ENCODE data around the gene FBXW7.

Gene FBXW7

DNA sequence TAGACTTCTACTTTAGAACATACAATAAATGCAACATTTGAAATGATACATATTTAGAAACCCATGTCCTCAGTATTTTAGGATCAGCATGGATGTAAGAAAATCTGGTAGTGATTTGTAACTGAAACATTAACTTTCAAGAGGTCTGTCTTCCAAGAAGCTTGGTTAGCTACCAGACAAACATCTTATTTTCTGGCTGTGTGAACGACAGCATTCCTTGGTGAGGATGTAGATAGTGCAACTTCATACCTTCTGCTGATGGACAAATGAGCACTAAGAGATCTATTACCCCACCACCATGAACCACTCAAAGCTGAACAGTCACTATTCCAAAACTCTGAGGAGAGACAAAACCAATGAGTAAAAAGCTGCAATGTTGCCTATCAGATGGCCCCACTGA, 212.7 kb downstream of the FBXW7 start (continued):
- TF ChIP-seq MZF1 (tag by site-specific recombination; IDR thresholded peaks at IDR 0.05; ENCODE audit: borderline replicate concordance): no peak
- TF ChIP-seq ZNF596 (tag by site-specific recombination; IDR thresholded peaks at IDR 0.05): no peak
- TF ChIP-seq ZNF404 (tag by site-specific recombination; IDR thresholded peaks at IDR 0.05): no peak
- TF ChIP-seq ZBTB21 (tag by site-specific recombination; IDR thresholded peaks at IDR 0.05): no peak
- TF ChIP-seq, protein P1, sequence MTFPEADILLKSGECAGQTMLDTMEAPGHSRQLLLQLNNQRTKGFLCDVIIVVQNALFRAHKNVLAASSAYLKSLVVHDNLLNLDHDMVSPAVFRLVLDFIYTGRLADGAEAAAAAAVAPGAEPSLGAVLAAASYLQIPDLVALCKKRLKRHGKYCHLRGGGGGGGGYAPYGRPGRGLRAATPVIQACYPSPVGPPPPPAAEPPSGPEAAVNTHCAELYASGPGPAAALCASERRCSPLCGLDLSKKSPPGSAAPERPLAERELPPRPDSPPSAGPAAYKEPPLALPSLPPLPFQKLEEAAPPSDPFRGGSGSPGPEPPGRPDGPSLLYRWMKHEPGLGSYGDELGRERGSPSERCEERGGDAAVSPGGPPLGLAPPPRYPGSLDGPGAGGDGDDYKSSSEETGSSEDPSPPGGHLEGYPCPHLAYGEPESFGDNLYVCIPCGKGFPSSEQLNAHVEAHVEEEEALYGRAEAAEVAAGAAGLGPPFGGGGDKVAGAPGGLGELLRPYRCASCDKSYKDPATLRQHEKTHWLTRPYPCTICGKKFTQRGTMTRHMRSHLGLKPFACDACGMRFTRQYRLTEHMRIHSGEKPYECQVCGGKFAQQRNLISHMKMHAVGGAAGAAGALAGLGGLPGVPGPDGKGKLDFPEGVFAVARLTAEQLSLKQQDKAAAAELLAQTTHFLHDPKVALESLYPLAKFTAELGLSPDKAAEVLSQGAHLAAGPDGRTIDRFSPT (tag by site-specific recombination; IDR thresholded peaks at IDR 0.05): no peak
- TF ChIP-seq ZNF341 (tag by site-specific recombination; IDR thresholded peaks at IDR 0.05; ENCODE audit: low read depth): no peak

DNA sequence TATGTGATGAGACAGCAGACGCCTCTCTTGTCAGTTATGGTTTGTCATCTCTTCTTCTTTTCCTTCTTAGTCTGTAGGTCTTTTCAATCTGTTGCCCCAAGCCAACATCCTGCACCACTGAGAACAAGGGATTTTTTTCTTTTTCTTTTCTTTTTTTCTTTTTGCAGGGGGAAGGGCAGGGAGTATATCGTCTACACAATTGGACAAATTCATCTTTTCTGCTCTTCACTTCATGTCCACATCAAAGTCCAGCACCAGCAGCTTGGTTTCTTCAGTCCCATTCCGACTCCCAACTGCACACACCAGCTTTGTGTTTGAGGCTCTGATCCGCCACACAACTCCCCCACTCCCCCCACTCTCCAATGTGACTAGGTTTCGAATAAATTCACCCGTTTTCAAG, 213.2 kb downstream of the FBXW7 start:
- Histone ChIP-seq H3K9me3 (ENCODE audit: control insufficient read depth, insufficient read depth, low read depth, low read length) (no peaks in the 10 kb centered on the region), H3K4me3 (ENCODE audit: low read depth, low read length) (no peak overlapping the region), H3K36me3 (ENCODE audit: control insufficient read depth in 2 of 2, insufficient read depth in 1 of 2, low read length in 2 of 2) (peaks cover 0 to 41% of the 10 kb centered on the region in 2 experiments; a peak in 1 of 3 replicates), H3K27ac (ENCODE audit: extremely low read depth, low read depth, low read length) (no peak overlapping the region), H3K4me1 (ENCODE audit: control insufficient read depth, insufficient read depth, low read length) (no peaks in the 10 kb centered on the region)
- ChIA-PET POLR2A (no interaction called here), CTCF (interaction anchor here (0.8 kb wide), 1 partner anchor 277 kb away, joined by 3 read pairs; no protein-coding TSS in a partner anchor)
- TF ChIP-seq ZBTB8A (tag by site-specific recombination; IDR thresholded peaks at IDR 0.05): no peak

DNA sequence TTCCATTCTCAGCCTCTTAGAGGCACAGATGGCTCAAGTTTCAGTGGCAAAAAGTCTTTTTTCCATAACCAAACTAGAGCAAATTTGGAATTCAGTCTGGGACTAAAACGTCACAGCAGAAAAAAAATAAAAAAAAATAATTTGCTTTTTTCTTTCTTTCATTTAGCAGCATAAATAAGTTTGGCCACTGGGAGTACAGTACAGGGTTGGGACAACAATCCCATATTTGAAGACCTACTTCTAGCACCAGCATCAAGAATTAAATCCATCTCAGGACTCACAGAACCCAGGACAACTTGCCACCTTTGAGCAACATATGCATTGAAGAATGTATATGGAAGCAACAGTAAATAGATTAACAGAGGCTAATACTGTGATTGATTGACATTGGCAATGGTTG, 214.0 kb downstream of the FBXW7 start:
- ChIA-PET CTCF (no interaction called here), POLR2A (no interaction called here)
- TF ChIP-seq ZNF350 (tag by site-specific recombination; IDR thresholded peaks at IDR 0.05): no peak
- no peak for TF ChIP-seq HOXA7 (CRISPR knock-in tag; IDR thresholded peaks at IDR 0.05; ENCODE audit: borderline replicate concordance)
- no peak for TF ChIP-seq ZNF37A (tag by site-specific recombination; IDR thresholded peaks at IDR 0.05)
- TF ChIP-seq SALL2 (tag by site-specific recombination; IDR thresholded peaks at IDR 0.05; ENCODE audit: borderline replicate concordance): no peak
- TF ChIP-seq ZNF514 (tag by site-specific recombination; IDR thresholded peaks at IDR 0.05): no peak
- TF ChIP-seq ZNF747 (tag by site-specific recombination; IDR thresholded peaks at IDR 0.05): no peak
- no peak for TF ChIP-seq SETDB1 (IDR thresholded peaks at IDR 0.05; ENCODE audit: insufficient read length, low read length)
- TF ChIP-seq ZNF24 (tag by site-specific recombination; IDR thresholded peaks at IDR 0.05): no peak
- TF ChIP-seq ZEB2 (tag by site-specific recombination; IDR thresholded peaks at IDR 0.05): no peak
- TF ChIP-seq, protein P2, sequence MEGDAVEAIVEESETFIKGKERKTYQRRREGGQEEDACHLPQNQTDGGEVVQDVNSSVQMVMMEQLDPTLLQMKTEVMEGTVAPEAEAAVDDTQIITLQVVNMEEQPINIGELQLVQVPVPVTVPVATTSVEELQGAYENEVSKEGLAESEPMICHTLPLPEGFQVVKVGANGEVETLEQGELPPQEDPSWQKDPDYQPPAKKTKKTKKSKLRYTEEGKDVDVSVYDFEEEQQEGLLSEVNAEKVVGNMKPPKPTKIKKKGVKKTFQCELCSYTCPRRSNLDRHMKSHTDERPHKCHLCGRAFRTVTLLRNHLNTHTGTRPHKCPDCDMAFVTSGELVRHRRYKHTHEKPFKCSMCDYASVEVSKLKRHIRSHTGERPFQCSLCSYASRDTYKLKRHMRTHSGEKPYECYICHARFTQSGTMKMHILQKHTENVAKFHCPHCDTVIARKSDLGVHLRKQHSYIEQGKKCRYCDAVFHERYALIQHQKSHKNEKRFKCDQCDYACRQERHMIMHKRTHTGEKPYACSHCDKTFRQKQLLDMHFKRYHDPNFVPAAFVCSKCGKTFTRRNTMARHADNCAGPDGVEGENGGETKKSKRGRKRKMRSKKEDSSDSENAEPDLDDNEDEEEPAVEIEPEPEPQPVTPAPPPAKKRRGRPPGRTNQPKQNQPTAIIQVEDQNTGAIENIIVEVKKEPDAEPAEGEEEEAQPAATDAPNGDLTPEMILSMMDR (tag by site-specific recombination; IDR thresholded peaks at IDR 0.05): no peak
- Histone ChIP-seq H3K4me3 (ENCODE audit: low read depth, low read length) (no peak overlapping the region), H3K9me3 (ENCODE audit: control insufficient read depth, insufficient read depth, low read depth, low read length) (no peaks in the 10 kb centered on the region), H3K4me1 (ENCODE audit: control insufficient read depth, insufficient read depth, low read length) (no peaks in the 10 kb centered on the region), H3K27ac (ENCODE audit: extremely low read depth, low read depth, low read length) (no peak overlapping the region), H3K36me3 (ENCODE audit: control insufficient read depth in 2 of 2, insufficient read depth in 1 of 2, low read length in 2 of 2) (peaks cover 0 to 34% of the 10 kb centered on the region in 2 experiments; a peak in 1 of 3 replicates)

DNA sequence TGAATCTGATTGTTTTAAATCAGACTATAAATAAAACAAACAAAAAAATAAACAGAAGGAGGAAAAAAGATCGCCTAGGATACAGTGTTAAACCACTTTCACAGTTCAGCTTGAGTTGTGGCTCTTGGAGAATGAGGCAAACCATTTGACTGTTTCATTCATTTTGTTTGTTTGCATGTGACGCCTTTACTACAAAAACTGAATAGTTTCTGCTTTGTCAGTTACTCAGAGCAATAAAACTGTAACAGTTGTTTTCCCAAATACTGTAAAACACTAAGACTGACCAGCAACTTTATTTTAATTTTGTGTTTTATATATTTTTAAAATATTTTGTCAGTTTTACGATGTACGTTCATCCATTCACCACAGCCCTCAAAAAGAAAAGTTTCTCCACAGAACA, 214.5 kb downstream of the FBXW7 start:
- Histone ChIP-seq H3K4me3 (ENCODE audit: low read depth, low read length) (no peak overlapping the region), H3K4me1 (ENCODE audit: control insufficient read depth, insufficient read depth, low read length) (no peaks in the 10 kb centered on the region), H3K9me3 (ENCODE audit: control insufficient read depth, insufficient read depth, low read depth, low read length) (no peaks in the 10 kb centered on the region), H3K27ac (ENCODE audit: extremely low read depth, low read depth, low read length) (no peak overlapping the region), H3K36me3 (ENCODE audit: control insufficient read depth in 2 of 2, insufficient read depth in 1 of 2, low read length in 2 of 2) (peaks cover 0 to 34% of the 10 kb centered on the region in 2 experiments; a peak in 1 of 3 replicates)
- ChIA-PET CTCF (no interaction called here), POLR2A (no interaction called here)
- TF ChIP-seq KLF1 (tag by site-specific recombination; IDR thresholded peaks at IDR 0.05) (no peak), ZNF610 (tag by site-specific recombination; IDR thresholded peaks at IDR 0.05; ENCODE audit: borderline replicate concordance) (no peak), ZNF324 (tag by site-specific recombination; IDR thresholded peaks at IDR 0.05) (no peak), KLF9 (tag by site-specific recombination; IDR thresholded peaks at IDR 0.05; ENCODE audit: low read depth) (no peak), MYNN (tag by site-specific recombination; IDR thresholded peaks at IDR 0.05; ENCODE audit: borderline replicate concordance) (no peak), ZNF350 (tag by site-specific recombination; IDR thresholded peaks at IDR 0.05) (no peak)
- TF ChIP-seq, protein P3, sequence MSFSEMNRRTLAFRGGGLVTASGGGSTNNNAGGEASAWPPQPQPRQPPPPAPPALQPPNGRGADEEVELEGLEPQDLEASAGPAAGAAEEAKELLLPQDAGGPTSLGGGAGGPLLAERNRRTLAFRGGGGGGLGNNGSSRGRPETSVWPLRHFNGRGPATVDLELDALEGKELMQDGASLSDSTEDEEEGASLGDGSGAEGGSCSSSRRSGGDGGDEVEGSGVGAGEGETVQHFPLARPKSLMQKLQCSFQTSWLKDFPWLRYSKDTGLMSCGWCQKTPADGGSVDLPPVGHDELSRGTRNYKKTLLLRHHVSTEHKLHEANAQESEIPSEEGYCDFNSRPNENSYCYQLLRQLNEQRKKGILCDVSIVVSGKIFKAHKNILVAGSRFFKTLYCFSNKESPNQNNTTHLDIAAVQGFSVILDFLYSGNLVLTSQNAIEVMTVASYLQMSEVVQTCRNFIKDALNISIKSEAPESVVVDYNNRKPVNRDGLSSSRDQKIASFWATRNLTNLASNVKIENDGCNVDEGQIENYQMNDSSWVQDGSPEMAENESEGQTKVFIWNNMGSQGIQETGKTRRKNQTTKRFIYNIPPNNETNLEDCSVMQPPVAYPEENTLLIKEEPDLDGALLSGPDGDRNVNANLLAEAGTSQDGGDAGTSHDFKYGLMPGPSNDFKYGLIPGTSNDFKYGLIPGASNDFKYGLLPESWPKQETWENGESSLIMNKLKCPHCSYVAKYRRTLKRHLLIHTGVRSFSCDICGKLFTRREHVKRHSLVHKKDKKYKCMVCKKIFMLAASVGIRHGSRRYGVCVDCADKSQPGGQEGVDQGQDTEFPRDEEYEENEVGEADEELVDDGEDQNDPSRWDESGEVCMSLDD (tag by site-specific recombination; IDR thresholded peaks at IDR 0.05): no peak
- TF ChIP-seq, protein P4, sequence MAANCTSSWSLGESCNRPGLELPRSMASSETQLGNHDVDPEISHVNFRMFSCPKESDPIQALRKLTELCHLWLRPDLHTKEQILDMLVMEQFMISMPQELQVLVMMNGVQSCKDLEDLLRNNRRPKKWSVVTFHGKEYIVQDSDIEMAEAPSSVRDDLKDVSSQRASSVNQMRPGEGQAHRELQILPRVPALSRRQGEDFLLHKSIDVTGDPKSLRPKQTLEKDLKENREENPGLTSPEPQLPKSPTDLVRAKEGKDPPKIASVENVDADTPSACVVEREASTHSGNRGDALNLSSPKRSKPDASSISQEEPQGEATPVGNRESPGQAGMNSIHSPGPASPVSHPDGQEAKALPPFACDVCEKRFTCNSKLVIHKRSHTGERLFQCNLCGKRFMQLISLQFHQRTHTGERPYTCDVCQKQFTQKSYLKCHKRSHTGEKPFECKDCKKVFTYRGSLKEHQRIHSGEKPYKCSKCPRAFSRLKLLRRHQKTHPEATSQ (tag by site-specific recombination; IDR thresholded peaks at IDR 0.05): no peak
